GM23248 (cell line): ENCODE results near the gene KRTAP10-3.

Source experiments
- EZH2 ChIP-seq: fragments of 200-600 bp; sonication (generic); IDR thresholded peaks from 2 replicates; pipeline ENCODE4 v1.6.1; 2018; ENCODE audit warnings: antibody characterized with exemption, mild to moderate bottlenecking; ENCODE audit not compliant: insufficient read depth, poor library complexity, severe bottlenecking
- EZH2phosphoT487 ChIP-seq: fragments of 200-600 bp; sonication (generic); IDR thresholded peaks from 2 replicates; pipeline ENCODE4 v1.6.1; 2018; ENCODE audit warnings: antibody characterized with exemption, moderate library complexity, mild to moderate bottlenecking, low read depth; ENCODE audit not compliant: insufficient read depth

- TF ChIP-seq EZH2phosphoT487 (no peak), EZH2 (no peak)
These were observed 35.8 kb downstream of the KRTAP10-3 start for GRCh38 chr21:44522753-44523204.
